HG02938 (cell line): Measurements from ENCODE around the gene SRBD1.
A peak's percentile ranks its signal among the peaks of the same experiment; 100 is the strongest.

Experiments used
- ATAC-seq: cut with Tn5 transposase; IDR thresholded peaks from one replicate; pipeline ENCODE4 v1.9.1; 2021; ENCODE audit warnings: mild to moderate bottlenecking, moderate library complexity; ENCODE audit not compliant: unreplicated experiment

SRBD1 gene

GRCh38 chr2:45634223-45634622, 23.2 kb upstream of the SRBD1 start:
- no peak for ATAC-seq

- ATAC-seq = no peak
Observed at GRCh38 chr2:45631955-45632354, 20.9 kb upstream of the SRBD1 start.

- no peak for ATAC-seq
Observed at GRCh38 chr2:45631319-45631718, 20.3 kb upstream of the SRBD1 start.

GRCh38 chr2:45629971-45630370, 18.9 kb upstream of the SRBD1 start:
- ATAC-seq = no peak

GRCh38 chr2:45627911-45628310, 16.8 kb upstream of the SRBD1 start:
- ATAC-seq = no peak

GRCh38 chr2:45626387-45627221, 15.5 kb upstream of the SRBD1 start:
- no peak for ATAC-seq

GRCh38 chr2:45625824-45626223, 14.8 kb upstream of the SRBD1 start:
- ATAC-seq = no peak

GRCh38 chr2:45623098-45623497, 12.0 kb upstream of the SRBD1 start:
- ATAC-seq = no peak

- ATAC-seq = no peak
Observed at GRCh38 chr2:45622336-45623075, 11.4 kb upstream of the SRBD1 start.

- ATAC-seq = no peak
Observed at GRCh38 chr2:45617496-45617895, 6.4 kb upstream of the SRBD1 start.

- ATAC-seq = no peak
Observed at GRCh38 chr2:45616658-45617411, 5.8 kb upstream of the SRBD1 start.

GRCh38 chr2:45614871-45615415, 3.9 kb upstream of the SRBD1 start:
- no peak for ATAC-seq

GRCh38 chr2:45614330-45614729, 3.3 kb upstream of the SRBD1 start:
- no peak for ATAC-seq

- ATAC-seq = no peak
Observed at GRCh38 chr2:45612731-45613130, 1.7 kb upstream of the SRBD1 start.

- ATAC-seq = no peak
Observed at GRCh38 chr2:45612285-45612684, 1.2 kb upstream of the SRBD1 start.

GRCh38 chr2:45610281-45611019, 617 bp downstream of the SRBD1 start:
- ATAC-seq = peak; percentile 38

GRCh38 chr2:45607701-45608100, 3.4 kb downstream of the SRBD1 start:
- ATAC-seq = no peak

GRCh38 chr2:45606796-45607195, 4.3 kb downstream of the SRBD1 start:
- no peak for ATAC-seq

- no peak for ATAC-seq
Observed at GRCh38 chr2:45605116-45605515, 6.0 kb downstream of the SRBD1 start.

- ATAC-seq = no peak
Observed at GRCh38 chr2:45602624-45603023, 8.4 kb downstream of the SRBD1 start.

- no peak for ATAC-seq
Observed at GRCh38 chr2:45598545-45598944, 12.5 kb downstream of the SRBD1 start.
